NCI-H69 (cell line): ENCODE measurements around the gene PPP1R37.
A peak's percentile ranks its signal among the peaks of the same experiment; 100 is the strongest.
"Not testable (repeated sequence)": the region's sequence is repeated elsewhere in the genome, so short reads cannot be mapped to it uniquely, and the experiment has no call there.

Experiments used
- DNase-seq: peaks from one replicate; lab custom pipeline; 2025; lab: John Stamatoyannopoulos, UW

The PPP1R37 gene

GRCh38 chr19:45095496-45096413 lies 2.8 kb downstream of the PPP1R37 start:
- no peak for DNase-seq

GRCh38 chr19:45096700-45097099 lies 3.7 kb downstream of the PPP1R37 start:
- no peak for DNase-seq

- DNase-seq = no peak
These were observed 4.4 kb downstream of the PPP1R37 start for GRCh38 chr19:45097450-45097775.

- DNase-seq = peak; percentile 67
These were observed 5.0 kb downstream of the PPP1R37 start for GRCh38 chr19:45097776-45098520.

- peak; percentile 81 for DNase-seq
These were observed 5.8 kb downstream of the PPP1R37 start for GRCh38 chr19:45098521-45099466.

- DNase-seq = peak; percentile 87
These were observed 6.7 kb downstream of the PPP1R37 start for GRCh38 chr19:45099467-45100191.

GRCh38 chr19:45100201-45100600 lies 7.2 kb downstream of the PPP1R37 start:
- DNase-seq = no peak

GRCh38 chr19:45100846-45101252 lies 7.9 kb downstream of the PPP1R37 start:
- DNase-seq = no peak

GRCh38 chr19:45101806-45102205 lies 8.8 kb downstream of the PPP1R37 start:
- DNase-seq = no peak

- no peak for DNase-seq
These were observed 9.5 kb downstream of the PPP1R37 start for GRCh38 chr19:45102481-45102880.

GRCh38 chr19:45103156-45103507 lies 10.2 kb downstream of the PPP1R37 start:
- peak; percentile 96 for DNase-seq

GRCh38 chr19:45103508-45104319 lies 10.7 kb downstream of the PPP1R37 start:
- peak; percentile 96 for DNase-seq

GRCh38 chr19:45104658-45105349 lies 11.8 kb downstream of the PPP1R37 start:
- DNase-seq = peak; percentile 51

- not testable (repeated sequence) for DNase-seq
These were observed 13.4 kb downstream of the PPP1R37 start for GRCh38 chr19:45106363-45106762.

- DNase-seq = no peak
These were observed 14.7 kb downstream of the PPP1R37 start for GRCh38 chr19:45107621-45108150.

GRCh38 chr19:45110851-45111266 lies 17.9 kb downstream of the PPP1R37 start:
- no peak for DNase-seq

GRCh38 chr19:45112111-45112827 lies 19.3 kb downstream of the PPP1R37 start:
- no peak for DNase-seq

GRCh38 chr19:45113628-45114027 lies 20.6 kb downstream of the PPP1R37 start:
- peak; percentile 99 for DNase-seq

GRCh38 chr19:45114116-45114515 lies 21.1 kb downstream of the PPP1R37 start:
- DNase-seq = peak; percentile 95
